SW480 (cell line): ENCODE results near the gene NAA40.
"Not testable (repeated sequence)": the region's sequence is repeated elsewhere in the genome, so short reads cannot be mapped to it uniquely, and the experiment has no call there.

ENCODE experiments used
- DNase-seq: peaks from one replicate; pipeline ENCODE4 v3.0.0-alpha.2; 2016; ENCODE audit warnings: low spot score

The NAA40 gene

DNA sequence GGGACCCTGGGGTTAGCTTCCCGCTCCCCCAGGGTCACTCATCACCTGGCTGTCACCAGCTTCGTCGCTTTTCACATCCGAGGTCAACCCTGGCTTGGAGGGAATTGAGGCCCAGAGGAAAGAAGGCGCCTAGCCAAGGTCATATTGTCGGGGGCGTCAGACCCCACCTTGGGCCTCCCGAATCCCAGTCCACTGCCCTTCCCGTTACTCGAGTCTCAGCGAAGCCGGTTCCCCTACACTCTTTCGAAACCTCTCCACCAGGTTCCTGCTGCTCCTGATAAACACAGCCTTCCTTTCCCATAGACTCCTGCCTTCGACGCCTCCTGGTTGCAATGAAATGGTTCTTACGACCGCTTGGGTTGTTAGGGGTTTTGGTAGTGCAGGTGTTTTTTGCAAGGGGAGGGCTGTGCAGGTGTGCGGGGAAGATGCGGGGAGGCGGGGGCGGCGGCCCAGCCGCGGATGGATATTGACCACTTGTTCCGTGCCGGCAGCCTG lies 642 bp downstream of the NAA40 start:
- peak; percentile 43 for DNase-seq

DNA sequence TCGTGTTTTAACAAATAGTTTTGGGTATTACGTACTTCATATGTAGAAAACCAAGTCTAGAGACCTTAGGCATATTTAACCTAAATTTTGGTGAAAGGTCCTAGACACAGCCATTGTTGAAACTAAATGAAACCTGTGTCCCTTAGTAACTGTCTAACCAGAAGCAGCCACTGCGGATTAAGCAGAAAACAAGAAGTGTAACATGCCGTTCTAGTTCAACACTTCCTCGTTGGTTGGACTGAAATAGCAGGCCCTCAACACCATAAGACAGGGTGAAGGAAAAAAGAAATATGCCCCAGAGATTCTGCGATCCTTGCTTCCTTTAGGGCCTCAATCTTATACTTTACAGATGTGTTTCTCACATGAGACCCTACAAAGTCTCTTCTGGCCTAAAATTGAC lies 2.0 kb downstream of the NAA40 start:
- DNase-seq, result no peak

DNA sequence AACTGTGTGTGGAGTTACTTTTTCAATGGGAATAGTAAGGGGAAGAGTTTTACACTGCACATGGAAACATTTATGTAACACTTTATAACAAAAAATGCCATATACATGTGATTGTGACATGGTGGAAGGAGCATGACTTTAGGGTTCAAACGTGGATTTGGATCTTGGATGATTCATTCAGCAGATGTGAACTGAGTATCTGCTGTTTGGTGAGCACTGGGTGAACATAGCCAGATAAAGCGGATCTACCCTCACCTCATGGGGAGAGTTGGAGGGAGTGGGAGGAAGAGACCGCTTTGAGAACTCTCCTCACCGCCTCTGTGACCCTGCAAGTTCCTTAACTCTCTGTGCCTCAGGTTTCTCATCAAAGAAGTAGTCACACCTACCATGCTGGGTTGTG lies 3.1 kb downstream of the NAA40 start:
- DNase-seq, result no peak

DNA sequence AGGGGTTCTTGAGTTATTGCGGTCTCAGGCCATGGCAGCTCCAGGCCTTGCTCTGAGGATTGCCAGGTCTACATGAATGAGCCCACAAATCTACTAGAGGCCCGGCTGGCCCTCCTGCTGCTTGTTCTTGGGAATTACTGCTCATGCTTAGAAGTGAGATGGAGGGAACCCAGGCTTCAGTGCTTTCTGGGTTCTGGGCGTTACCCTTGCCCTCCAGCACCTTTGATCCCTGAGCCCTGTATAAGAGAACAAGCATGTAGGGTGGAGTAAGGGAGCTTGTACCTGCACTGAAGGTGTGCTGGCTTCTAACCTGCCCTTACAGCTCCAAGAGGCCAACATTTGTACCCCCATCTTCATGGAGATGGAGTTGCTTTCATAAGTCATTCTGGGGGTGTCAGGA lies 4.0 kb downstream of the NAA40 start:
- no peak for DNase-seq

DNA sequence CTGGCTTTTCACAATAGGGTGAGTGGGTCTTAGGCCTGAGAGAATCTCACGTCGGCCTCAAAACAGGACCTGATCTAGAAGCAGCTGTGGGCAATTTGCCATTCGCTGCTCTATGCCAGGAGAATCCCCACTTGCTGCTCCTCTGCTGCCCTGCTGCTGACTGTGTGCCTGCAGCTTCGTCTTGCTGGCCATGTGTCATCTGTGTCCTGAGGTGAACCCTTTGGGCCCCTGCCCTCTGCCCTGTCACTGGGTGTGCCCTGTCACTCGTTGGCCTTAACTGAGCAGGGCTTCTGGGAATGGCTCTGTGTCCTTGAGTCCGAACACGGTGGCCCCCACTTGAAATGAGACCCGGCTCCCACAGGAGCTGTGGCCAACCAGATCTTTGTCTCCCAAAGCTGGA lies 6.2 kb downstream of the NAA40 start:
- DNase-seq, result no peak

DNA sequence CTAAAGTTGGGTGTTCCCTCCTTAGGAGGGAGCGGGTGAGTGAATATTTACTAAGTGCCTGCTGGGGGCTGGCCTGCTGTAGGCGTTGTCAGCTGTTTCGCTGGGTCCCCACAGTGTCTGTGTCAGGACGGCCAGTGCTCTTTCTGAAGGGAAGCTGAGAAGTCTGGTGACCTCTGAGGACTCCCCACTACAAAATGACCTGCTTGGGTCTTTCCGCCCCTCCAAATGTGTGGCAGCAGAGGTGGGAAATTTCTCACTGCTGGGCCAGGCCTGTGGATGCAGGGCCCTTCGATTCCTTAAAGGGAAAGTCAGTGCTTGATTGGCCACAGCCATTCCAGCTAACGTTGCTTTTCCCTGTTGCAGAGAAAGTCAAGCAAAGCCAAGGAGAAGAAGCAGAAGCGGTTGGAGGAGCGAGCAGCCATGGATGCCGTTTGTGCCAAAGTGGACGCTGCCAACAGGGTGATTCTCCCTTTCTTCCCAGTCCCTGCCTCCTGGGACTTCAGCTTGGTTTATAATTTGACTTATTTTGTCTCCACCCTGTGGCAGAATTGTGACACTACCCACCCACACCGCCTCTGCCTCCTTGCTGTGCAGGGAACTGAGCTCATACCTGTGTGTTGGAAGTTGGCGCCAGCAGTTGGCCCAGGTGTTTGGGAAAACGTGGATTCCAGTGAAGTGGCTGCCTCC lies 6.8 kb downstream of the NAA40 start:
- peak; percentile 76 for DNase-seq

DNA sequence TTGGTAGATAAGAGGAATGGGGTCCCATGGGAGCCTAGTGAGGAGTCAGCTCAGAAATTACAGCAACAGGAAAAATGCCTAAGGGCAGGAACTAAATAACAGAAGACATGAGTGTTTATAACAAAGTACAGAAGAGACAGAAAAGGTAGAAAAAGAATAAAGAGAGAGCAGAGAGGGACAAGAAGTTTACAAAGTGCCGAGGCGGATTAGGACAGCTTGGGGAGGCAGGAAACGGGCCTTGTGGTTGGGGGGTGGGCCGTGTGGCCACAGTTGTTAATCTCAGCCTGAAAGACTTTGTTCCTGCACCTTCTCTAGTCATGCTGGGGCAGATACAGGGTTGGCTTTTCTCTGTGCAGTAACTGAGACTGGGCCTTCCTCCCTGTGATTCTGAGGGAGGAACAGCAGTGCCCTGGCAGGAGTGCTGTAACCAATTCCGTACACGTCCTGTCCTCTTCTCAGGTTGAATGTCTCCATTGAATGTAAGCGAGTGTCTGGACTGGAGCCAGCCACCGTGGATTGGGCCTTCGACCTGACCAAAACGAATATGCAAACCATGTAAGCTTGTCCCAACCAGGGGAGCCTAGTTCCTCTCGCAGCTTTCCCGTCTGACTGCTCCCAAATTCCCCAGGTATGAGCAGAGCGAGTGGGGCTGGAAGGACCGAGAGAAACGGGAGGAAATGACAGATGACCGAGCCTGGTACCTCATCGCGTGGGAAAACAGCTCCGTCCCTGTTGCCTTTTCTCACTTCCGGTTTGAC lies 13.2 kb downstream of the NAA40 start:
- DNase-seq, result no peak

DNA sequence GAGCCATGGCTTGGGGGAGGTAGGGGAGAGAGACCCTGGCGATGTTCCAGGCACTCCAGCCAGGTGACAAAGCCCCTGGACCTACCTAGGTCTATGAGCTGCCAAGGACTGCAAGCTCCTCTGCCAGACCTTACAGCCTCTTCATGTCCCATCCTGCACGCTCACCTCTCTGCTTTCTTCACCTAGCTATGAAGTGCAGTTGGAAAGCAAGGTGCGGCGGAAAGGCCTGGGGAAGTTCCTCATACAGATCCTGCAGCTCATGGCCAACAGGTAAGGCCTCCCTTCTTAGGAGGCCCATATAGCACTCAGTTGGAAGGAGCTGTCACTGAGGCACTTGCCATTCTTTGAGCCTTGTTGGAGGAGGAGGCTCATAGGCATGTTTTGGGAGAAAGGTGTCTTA lies 13.8 kb downstream of the NAA40 start:
- no peak for DNase-seq

DNA sequence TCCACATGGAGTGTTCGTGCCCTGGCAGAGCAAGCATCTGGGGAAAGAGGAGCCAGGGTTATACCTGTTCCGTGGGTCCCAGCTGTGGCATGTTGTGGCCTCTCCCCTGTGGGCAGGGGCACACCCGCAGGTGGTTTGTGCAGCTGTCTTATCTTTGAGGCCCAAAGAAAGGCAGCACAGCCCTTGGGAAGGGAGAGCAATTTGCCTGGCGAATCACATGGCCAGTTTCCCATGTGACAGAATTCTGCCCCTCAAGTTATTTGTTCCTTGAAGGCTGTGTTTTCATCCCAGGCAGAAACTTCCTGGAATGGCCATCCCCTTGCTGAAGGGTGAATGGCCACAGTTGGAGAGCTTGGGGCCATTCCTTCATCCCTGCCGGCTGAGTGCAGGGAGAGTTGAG lies 19.2 kb downstream of the NAA40 start:
- no peak for DNase-seq

DNA sequence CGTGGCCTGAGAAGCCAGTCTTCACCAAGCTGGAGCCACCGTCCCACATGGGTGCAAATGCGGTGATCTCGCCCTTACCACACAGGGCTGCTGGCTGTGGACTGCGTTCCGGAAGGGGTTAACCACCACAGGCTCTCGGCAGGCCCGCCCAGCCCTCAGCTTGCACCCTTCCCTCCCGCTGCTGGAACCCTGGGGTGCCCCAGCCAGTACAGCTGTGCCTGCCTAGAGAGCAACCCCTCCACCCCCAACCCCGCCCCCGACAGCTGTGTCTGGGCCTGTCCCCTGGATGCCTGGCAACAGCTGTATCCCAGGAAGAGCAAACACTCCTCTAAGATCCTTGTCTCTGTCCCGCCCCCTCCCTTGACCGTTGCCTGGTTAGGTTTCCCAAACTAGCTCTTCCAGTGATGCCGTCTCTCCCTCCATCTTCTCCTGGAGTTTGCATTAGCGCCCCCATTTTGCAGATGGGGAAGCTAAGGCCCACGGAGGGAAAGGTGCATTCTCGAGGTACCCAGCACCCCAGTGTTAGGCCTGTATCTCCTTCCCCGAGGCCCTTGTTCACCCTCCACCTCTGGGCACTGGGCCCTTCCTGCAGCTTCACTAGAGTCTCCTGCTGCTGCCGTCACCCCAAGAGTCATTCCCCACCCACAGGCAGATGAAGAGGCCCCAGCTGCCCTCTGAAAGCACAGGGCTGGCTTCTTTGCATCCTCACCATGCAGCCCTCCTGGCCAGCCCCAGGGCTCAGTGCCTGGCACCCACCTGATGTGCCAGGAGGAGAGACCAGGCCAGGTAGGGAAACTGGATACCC lies 23.0 kb downstream of the NAA40 start:
- DNase-seq, result no peak

DNA sequence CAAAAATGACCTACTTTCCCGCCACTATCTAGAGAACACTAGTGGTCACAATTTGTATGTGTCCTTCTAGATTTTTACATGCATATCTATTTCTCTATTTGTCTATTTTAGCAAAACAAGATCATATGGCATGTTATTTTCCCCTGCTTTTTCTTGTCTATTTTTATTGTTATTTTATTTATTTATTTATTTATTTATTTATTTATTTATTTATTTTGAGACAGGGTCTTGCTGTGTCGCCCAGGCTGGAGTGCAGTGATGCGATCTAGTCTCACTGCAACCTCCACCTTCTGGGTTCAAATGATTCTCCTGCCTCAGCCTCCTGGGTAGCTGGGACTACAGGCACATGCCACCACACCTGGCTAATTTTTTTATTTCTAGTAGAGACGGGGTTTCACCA lies 25.1 kb downstream of the NAA40 start:
- not testable (repeated sequence) for DNase-seq

DNA sequence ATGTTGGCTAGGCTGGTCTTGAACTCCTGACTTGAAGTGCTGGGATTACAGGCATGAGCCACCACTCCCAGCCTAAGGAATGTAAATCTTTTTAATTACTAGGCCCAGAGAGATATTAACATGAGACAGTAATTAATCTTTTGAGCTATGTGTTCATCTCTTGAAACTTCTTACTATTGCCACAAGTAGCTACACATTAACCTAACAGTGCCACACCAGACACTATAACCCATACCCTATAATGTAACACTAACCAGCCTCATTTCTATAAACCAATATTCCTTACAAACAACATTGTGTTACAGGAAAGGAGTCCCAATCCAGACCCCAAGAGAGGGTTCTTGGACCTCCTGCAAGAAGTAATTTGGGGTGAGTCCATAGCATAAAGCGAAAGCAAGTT lies 27.6 kb downstream of the NAA40 start:
- DNase-seq, result no peak

DNA sequence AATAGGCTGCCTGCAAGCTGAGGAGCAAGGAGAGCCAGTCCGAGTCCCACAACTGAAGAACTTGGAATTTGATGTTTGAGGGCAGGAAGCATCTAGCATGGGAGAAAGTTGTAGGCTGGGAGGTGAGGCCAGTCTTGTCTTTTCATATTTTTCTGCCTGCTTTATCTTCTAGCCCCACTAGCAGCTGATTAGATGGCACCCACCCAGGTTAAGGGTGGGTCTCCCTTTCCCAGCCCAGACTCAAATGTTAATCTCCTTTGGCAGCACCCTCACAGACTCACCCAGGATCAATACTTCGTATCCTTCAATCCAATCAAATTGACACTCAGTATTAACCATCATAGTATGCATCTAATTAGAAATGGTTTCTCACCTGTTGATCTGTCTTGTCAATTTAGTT lies 30.7 kb downstream of the NAA40 start:
- no peak for DNase-seq

DNA sequence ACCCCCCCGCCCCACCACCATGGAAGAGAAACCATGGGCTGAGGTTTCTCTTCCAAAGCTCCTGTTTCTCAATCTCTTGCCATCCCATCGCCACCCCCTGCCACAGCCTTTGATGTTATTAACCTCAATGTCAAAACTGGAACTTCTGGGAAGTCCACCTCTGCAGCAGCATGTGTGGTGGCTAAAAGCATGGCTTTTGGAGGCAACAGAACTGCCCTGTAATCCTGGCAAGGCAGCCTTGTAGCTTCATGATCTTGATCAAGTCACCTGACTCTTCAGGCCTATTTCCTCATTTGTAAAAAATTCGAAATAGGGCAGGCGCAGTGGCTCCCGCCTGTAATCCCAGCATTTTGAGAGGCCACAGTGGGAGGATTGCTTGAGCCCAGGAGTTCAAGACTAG lies 32.1 kb downstream of the NAA40 start:
- DNase-seq, result no peak

DNA sequence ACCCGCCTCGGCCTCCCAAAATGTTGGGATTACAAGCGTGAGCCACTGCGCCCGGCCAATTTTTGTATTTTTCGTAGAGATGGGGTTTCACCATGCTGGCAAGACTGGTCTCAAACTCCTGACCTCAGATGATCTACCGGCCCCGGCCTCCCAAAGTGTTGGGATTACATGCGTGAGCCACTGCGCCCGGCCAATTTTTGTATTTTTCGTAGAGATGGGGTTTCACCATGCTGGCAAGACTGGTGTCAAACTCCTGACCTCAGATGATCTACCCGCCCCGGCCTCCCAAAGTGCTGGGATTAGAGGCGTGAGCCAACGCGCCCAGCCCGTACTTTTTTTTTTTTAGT lies 35.1 kb downstream of the NAA40 start:
- not testable (repeated sequence) for DNase-seq

DNA sequence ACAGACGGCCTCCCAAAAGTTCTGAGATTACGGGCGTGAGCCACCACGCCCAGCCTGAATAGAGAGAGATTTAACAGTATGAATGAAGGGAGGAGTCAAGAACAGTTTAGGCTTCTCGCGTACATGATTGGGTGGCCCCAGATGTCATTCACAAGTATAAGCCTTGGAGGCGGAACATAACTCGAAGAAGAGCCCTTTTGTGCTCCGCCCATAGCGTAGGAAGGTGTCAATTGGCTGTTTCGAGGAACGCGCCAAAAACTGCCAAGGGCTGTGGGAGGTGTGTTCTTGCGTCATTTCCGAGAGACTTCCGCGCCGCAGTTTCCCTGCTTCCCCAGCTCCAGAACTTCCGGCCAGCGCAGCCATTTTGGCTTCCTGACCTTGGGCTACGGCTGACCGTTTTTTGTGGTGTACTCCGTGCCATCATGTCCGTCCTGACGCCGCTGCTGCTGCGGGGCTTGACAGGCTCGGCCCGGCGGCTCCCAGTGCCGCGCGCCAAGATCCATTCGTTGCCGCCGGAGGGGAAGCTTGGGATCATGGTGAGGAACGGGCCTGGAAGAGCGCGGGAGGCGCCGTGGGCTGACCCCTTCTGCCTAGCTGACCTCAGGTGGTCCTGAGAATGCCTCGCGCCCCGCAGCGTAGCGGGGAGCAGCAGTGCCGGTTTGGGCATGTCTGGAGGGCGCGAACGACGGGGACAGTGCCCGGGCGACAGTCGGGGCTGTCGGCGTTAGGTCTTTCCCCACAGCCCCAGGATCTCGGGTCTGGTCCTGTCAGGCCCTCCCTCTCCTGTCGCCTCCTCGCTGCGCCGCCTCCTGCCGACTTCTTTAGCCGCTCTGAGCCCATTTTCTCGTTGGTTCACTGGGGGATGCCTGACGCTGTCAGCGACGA lies 35.7 kb downstream of the NAA40 start, which contains the start of gene COX8A:
COX8A (plus strand) TSS at position 362 of the 885 bp plus-strand sequence; CDS start at position 423, 61 bp downstream.
- peak; percentile 100 for DNase-seq

DNA sequence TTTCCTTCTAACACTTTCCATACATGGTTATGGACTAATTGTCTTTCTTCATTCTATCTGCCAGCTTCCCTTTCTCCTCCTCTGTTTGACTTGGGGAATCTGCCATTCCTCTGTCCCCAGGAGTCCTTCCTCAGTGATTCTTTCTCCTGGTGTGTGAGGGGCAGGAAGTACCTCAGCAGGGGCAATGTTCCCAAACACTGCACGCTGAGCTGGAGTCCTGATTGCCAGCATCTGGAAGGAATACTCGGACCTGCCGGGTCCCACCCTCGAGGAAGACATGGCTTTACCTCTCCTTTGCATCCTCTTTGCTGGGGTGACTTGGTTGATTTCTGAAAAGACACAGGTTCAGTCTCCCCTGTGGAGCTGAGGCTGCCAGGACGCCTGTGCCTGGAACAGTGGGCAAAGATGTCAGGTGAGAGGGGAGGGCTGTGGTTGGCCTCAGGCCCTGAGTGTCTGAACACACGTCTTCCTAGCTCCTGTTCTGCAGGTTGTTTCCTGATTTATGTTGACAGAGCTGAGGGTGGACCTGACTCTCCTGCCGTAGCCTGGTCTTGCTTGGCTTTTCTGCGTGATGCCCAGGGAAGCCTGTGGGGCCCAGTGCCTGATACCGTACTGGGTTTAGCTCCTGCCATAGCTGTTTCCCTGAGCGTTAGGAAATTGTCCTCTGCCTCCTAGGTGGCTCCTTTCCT lies 39.9 kb downstream of the NAA40 start:
- DNase-seq, result no peak

DNA sequence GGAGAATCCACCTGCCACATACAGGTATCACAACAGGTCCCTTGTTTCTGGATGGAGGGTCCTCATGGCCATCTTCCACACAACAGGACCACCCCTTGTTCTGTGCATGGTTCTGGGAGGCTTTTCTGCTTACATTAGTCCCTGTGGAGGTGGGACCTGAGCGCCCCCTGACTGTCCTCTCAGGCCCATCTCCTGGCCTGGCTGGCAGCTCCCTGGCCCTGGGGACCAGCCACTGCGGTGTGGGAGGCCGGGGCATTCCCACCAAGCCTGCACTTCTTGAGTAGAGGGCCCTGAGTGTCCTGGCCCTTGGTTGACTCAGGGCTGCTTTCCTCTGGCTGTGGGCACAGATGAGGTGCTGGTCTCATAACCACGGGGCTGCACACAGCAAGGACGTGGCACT lies 40.6 kb downstream of the NAA40 start:
- no peak for DNase-seq

DNA sequence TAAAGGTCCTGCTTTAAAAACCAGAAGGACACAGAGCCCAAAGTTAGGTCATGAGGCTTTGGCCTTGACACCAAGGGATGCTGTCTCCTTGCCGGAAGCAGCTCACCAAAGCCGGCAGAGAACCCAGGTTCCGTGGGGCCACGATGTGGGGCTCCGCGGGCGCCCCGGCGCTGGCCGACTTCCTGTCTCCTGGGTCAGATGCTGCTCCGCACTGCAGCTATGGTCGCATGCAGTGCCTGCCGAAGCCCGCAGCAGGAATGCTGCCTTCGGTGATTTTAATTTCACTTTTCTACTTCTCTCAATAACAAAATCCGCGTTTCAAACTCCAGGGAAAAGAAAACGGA lies 47.0 kb downstream of the NAA40 start:
- no peak for DNase-seq

DNA sequence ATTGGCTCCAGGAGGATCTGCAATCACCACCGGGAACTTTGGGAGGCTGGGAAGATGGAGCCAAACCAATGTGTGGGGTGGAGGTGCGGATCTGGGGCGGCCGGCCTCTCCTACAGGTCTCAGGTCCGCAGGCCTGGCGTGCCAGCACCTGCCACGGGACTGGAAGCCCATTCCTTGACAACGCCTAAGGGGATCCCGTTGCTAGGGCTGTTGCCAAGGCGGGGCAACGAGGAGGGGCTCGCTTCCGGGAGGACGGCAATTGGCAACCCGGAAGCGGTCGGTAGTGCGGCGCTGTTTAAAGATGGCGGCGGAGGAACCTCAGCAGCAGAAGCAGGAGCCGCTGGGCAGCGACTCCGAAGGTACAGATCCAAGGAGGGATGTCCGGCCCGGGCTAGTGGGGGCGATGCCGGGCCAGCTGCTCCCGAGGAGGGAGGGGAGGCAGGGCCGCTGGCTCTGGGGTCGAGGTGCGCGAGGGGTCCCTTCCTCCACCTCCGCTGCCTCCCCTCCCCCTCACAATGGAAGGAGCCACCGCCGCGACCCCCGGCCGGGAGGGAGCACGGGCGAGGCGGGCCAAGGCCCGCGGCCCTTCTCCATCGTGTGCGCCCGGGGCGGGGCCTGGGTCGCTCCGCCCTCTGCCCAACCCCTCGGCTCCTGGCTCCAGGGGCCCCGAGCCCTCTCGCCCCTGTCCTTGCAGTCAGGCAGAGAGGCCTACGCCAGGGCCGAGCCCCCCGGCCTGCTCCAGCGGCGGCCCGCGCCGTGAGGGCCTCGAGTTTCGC lies 47.5 kb downstream of the NAA40 start, which contains the start of gene OTUB1:
OTUB1 (plus strand) TSS at position 283 of the 776 bp plus-strand sequence; CDS start at position 302, 19 bp downstream.
- DNase-seq, result peak; percentile 97
